Right lobe of liver (tissue), 4 donors: Measurements from ENCODE around the gene CERS6.

Experiments used
- POLR2A ChIP-seq: fragments of 450-650 bp; IDR thresholded peaks from one replicate; pipeline ENCODE4 v1.6.1; 2017; ENCODE audit warnings: antibody characterized with exemption, mild to moderate bottlenecking
- TF ChIP-seq, protein P1 (sequence below), 4 donors: fragments of 200-600 bp in 3 of 4; fragments of 450-650 bp in 1 of 4; IDR thresholded peaks; one replicate each; pipeline versions ENCODE4 v1.5.1 to v1.8.0; 2016 to 2022; ENCODE audit warnings: antibody characterized with exemption in 4 of 4, mild to moderate bottlenecking in 2 of 4
- donor health status: DM: no; HTN: no; CAD: no.
- donor health status: DM: no; HTN: no; CAD: no.
- donor health status: DM: no; HTN: yes; CAD: no.

DNA sequence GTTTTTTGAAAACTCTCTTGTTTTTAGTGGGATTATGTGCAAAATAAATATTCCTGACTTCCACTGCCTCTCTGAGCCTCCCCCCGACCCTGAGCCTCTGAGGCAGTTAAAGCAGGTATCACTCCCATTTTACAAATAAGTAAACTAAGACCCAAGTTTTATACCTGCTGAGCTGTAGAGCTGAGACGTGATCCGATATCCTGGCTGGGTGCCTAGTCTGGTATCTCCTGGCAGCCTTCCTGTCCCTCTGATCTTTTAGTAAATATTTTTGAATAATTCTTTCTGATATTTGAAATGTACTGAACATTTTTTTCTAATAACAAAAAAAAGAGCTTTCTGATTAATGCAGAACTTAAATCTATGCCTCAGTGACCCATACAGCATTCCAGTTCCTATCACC lies 238.1 kb downstream of the CERS6 start:
- TF ChIP-seq, protein P1, sequence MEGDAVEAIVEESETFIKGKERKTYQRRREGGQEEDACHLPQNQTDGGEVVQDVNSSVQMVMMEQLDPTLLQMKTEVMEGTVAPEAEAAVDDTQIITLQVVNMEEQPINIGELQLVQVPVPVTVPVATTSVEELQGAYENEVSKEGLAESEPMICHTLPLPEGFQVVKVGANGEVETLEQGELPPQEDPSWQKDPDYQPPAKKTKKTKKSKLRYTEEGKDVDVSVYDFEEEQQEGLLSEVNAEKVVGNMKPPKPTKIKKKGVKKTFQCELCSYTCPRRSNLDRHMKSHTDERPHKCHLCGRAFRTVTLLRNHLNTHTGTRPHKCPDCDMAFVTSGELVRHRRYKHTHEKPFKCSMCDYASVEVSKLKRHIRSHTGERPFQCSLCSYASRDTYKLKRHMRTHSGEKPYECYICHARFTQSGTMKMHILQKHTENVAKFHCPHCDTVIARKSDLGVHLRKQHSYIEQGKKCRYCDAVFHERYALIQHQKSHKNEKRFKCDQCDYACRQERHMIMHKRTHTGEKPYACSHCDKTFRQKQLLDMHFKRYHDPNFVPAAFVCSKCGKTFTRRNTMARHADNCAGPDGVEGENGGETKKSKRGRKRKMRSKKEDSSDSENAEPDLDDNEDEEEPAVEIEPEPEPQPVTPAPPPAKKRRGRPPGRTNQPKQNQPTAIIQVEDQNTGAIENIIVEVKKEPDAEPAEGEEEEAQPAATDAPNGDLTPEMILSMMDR (IDR thresholded peaks at IDR 0.05): no peak
- no peak for TF ChIP-seq POLR2A
